K562 (cell line): ENCODE data around the gene PPRC1. TPM values are rescaled to one million over a fixed set of nuclear protein-coding genes. Genes with fewer than 3 reads are reported as not detected.
A peak's percentile ranks its signal among the peaks of the same experiment; 100 is the strongest.

Experiments used
- EGR1 ChIP-seq: fragments of 450-650 bp; conservative IDR thresholded peaks from 2 replicates; pipeline ENCODE4 v1.6.1; 2017; ENCODE audit warnings: mild to moderate bottlenecking
- ETS2 ChIP-seq: IDR thresholded peaks from 2 replicates; pipeline ENCODE4 v1.6.1; 2016; ENCODE audit warnings: borderline replicate concordance, missing genetic modification characterization, mild to moderate bottlenecking, moderate library complexity, missing compliant biosample characterization; ENCODE audit not compliant: poor library complexity, severe bottlenecking
- FOXJ2 ChIP-seq: fragments of 200-800 bp; sonication (Bioruptor generic); IDR thresholded peaks from 2 replicates; pipeline ENCODE4 v1.6.1; 2016; ENCODE audit warnings: missing genetic modification characterization, missing compliant biosample characterization
- GATAD2A ChIP-seq: fragments of 450-650 bp; IDR thresholded peaks from 2 replicates; pipeline ENCODE4 v1.6.1; 2017
- GTF2E2 ChIP-seq: fragments of 200-800 bp; sonication (Bioruptor generic); IDR thresholded peaks from 2 replicates; pipeline ENCODE4 v1.6.1; 2016; ENCODE audit warnings: missing genetic modification characterization, missing compliant biosample characterization
- HDAC1 ChIP-seq, 2 experiments: fragments of 450-650 bp; IDR thresholded peaks; 2 replicates each; pipeline ENCODE4 v1.6.1; 2016 to 2017; ENCODE audit warnings: inconsistent platforms in 1 of 2, mild to moderate bottlenecking in 1 of 2, moderate library complexity in 1 of 2
- HES1 ChIP-seq: fragments of 450-650 bp; IDR thresholded peaks from 2 replicates; pipeline ENCODE4 v1.6.1; 2016; ENCODE audit warnings: low read depth, mild to moderate bottlenecking, moderate library complexity
- HMBOX1 ChIP-seq: sonication (generic); IDR thresholded peaks from 2 replicates; pipeline ENCODE4 v1.6.1; 2016
- HOXB6 ChIP-seq: fragments of 250-450 bp; sonication (Bioruptor Pico); IDR thresholded peaks from 2 replicates; pipeline ENCODE4 v1.5.1; 2022; ENCODE audit warnings: mild to moderate bottlenecking, borderline replicate concordance
- KDM4B ChIP-seq, 2 experiments: fragments of 450-650 bp in 1 of 2; sonication (generic) in 1 of 2; IDR thresholded peaks; 2 replicates each; pipeline ENCODE4 v1.6.1; 2016 to 2017; ENCODE audit warnings: borderline replicate concordance in 2 of 2, antibody characterized with exemption in 1 of 2, low read depth in 1 of 2, mild to moderate bottlenecking in 1 of 2
- MCM2 ChIP-seq: fragments of 450-650 bp; IDR thresholded peaks from 2 replicates; pipeline ENCODE4 v1.6.1; 2017; ENCODE audit warnings: low read depth, mild to moderate bottlenecking
- MIER1 ChIP-seq: fragments of 450-650 bp; IDR thresholded peaks from 2 replicates; pipeline ENCODE4 v1.6.1; 2016; ENCODE audit warnings: antibody characterized with exemption, mild to moderate bottlenecking, low read depth
- PHF20 ChIP-seq: fragments of 450-650 bp; IDR thresholded peaks from 2 replicates; pipeline ENCODE4 v1.6.1; 2018; ENCODE audit not compliant: partially characterized antibody
- PURB ChIP-seq: sonication (generic); formaldehyde crosslinking; IDR thresholded peaks from 2 replicates; pipeline ENCODE4 v1.9.0; 2021; ENCODE audit warnings: low read depth, mild to moderate bottlenecking, missing genetic modification reagents
- TARDBP ChIP-seq: fragments of 450-650 bp; IDR thresholded peaks from 2 replicates; pipeline ENCODE4 v1.6.1; 2016
- ZBTB5 ChIP-seq: fragments of 450-650 bp; IDR thresholded peaks from 2 replicates; pipeline ENCODE4 v1.6.1; 2017; ENCODE audit warnings: antibody characterized with exemption
- ZFP30 ChIP-seq: fragments of 250-450 bp; sonication (Bioruptor Pico); IDR thresholded peaks from 2 replicates; pipeline ENCODE4 v1.8.0; 2022; ENCODE audit warnings: moderate library complexity, mild to moderate bottlenecking, inconsistent platforms, borderline replicate concordance
- ZFX ChIP-seq: sonication (generic); formaldehyde crosslinking; IDR thresholded peaks from 2 replicates; pipeline ENCODE4 v1.8.0; 2022; ENCODE audit warnings: mild to moderate bottlenecking, missing genetic modification reagents, moderate library complexity
- ZMIZ1 ChIP-seq, 2 experiments: fragments of 150-350 bp in 1 of 2; IDR thresholded peaks; 2 replicates each; pipeline ENCODE4 v1.6.1; 2012 to 2016; ENCODE audit warnings: low read depth in 2 of 2, low read length in 2 of 2, mild to moderate bottlenecking in 1 of 2, moderate library complexity in 1 of 2
- ZNF274 ChIP-seq: IDR thresholded peaks from 2 replicates; pipeline ENCODE4 v1.6.1; 2011; ENCODE audit warnings: low read depth, mild to moderate bottlenecking, low read length, moderate library complexity, borderline replicate concordance
- ZNF282 ChIP-seq: sonication (generic); formaldehyde crosslinking; IDR thresholded peaks from 2 replicates; pipeline ENCODE4 v1.8.1; 2023; ENCODE audit warnings: missing genetic modification reagents
- ZNF507 ChIP-seq: conservative IDR thresholded peaks from 2 replicates; pipeline ENCODE4 v1.6.1; 2017; ENCODE audit warnings: missing genetic modification characterization, missing compliant biosample characterization
- ZNF668 ChIP-seq: fragments of 250-450 bp; sonication (Bioruptor Pico); IDR thresholded peaks from 2 replicates; pipeline ENCODE4 v1.8.0; 2022; ENCODE audit warnings: mild to moderate bottlenecking, inconsistent platforms
- polyA plus RNA-seq, 8 experiments: library from polyadenylated mRNA; depleted of rRNA in 4 of 8; stranded (reverse) in 5 of 8; unstranded in 3 of 8; fragments of >200 nt; fragmentation: Nextera tagmentation in 2 of 8; fragmentation: Illumina TruSeq in 1 of 8; extraction: Ambion mirVana in 2 of 8; extraction: Trizol in 1 of 8; gene quantifications; 2 replicates each; pipeline versions ENCODE4 v1.2.1 to v1.2.3, GENCODE V29; 2011 to 2014; ENCODE audit warnings: inconsistent platforms in 1 of 8, missing spikeins in 1 of 8
- total RNA-seq, 7 experiments: library from RNA; depleted of rRNA in 6 of 7; stranded (reverse); fragments of >200 nt in 6 of 7; fragmentation: Illumina TruSeq in 2 of 7; extraction: Trizol in 2 of 7; gene quantifications; 2 replicates each; pipeline versions ENCODE4 v1.2.1 to v1.2.3, GENCODE V29; 2011 to 2021; ENCODE audit warnings: low replicate concordance in 1 of 7

Gene PPRC1
- total and polyA plus RNA-seq, 9 of the 15 experiments (the other 6 are each of a cell fraction or from before 2014, with no cell fraction given) = 8.5 to 47.1 (median 16.2) TPM

- no peak for TF ChIP-seq PHF20
- TF ChIP-seq KDM4B (IDR thresholded peaks at IDR 0.05; ENCODE audit: borderline replicate concordance in 2 of 2, low read depth in 1 of 2) = no peak
- no peak for TF ChIP-seq ETS2 (tag)
- no peak for TF ChIP-seq ZNF668 (CRISPR knock-in tag)
- no peak for TF ChIP-seq ZMIZ1 (IDR thresholded peaks at IDR 0.05; ENCODE audit: low read depth in 2 of 2, low read length in 2 of 2)
- no peak for TF ChIP-seq ZBTB5
- no peak for TF ChIP-seq PURB (CRISPR knock-in tag)
- no peak for TF ChIP-seq FOXJ2
- no peak for TF ChIP-seq ZFP30 (CRISPR knock-in tag)
- no peak for TF ChIP-seq EGR1
- no peak for TF ChIP-seq ZNF282 (CRISPR knock-in tag)
- no peak for TF ChIP-seq MIER1
- no peak for TF ChIP-seq GATAD2A
- no peak for TF ChIP-seq ZFX (CRISPR knock-in tag)
- no peak for TF ChIP-seq HES1
- TF ChIP-seq ZNF274 = no peak
- no peak for TF ChIP-seq HMBOX1
- no peak for TF ChIP-seq ZNF507 (tag)
- no peak for TF ChIP-seq TARDBP
- no peak for TF ChIP-seq GTF2E2 (tag)
- TF ChIP-seq HOXB6 (CRISPR knock-in tag) = no peak
- TF ChIP-seq MCM2 = no peak
- peak in 1 of 2 experiments; percentile 85; a peak in 2 of 4 replicates for TF ChIP-seq HDAC1 (IDR thresholded peaks at IDR 0.05)
These were observed 744 bp downstream of the PPRC1 start (continued) for GRCh38 chr10:102133373-102134195.
